ENCODE results near the gene AMN.

DNA sequence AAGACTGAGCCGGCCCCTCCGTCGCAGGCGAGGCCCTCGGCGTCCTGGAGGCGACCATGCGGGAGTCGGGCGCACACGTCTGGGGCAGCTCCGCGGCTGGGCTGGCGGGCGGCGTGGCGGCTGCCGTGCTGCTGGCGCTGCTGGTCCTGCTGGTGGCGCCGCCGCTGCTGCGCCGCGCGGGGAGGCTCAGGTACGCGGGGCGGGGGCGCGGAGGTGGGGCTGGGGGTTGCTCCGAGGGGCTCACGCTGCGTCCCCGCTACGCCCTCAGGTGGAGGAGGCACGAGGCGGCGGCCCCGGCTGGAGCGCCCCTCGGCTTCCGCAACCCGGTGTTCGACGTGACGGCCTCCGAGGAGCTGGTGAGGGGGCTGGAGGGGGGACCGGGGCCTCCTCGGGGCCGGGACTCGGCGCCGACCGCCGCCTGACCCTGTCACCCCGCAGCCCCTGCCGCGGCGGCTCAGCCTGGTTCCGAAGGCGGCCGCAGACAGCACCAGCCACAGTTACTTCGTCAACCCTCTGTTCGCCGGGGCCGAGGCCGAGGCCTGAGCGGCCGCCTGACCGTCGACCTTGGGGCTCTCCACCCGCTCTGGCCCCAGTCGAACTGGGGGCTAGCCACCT lies 7.8 kb downstream of the AMN start:
- TF ChIP-seq, protein P1, sequence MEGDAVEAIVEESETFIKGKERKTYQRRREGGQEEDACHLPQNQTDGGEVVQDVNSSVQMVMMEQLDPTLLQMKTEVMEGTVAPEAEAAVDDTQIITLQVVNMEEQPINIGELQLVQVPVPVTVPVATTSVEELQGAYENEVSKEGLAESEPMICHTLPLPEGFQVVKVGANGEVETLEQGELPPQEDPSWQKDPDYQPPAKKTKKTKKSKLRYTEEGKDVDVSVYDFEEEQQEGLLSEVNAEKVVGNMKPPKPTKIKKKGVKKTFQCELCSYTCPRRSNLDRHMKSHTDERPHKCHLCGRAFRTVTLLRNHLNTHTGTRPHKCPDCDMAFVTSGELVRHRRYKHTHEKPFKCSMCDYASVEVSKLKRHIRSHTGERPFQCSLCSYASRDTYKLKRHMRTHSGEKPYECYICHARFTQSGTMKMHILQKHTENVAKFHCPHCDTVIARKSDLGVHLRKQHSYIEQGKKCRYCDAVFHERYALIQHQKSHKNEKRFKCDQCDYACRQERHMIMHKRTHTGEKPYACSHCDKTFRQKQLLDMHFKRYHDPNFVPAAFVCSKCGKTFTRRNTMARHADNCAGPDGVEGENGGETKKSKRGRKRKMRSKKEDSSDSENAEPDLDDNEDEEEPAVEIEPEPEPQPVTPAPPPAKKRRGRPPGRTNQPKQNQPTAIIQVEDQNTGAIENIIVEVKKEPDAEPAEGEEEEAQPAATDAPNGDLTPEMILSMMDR (IDR thresholded peaks at IDR 0.05; ENCODE audit: borderline replicate concordance, extremely low read depth, low read length, poor library complexity, severe bottlenecking) = no peak
- no peak for TF ChIP-seq EZH2 (IDR thresholded peaks at IDR 0.05; ENCODE audit: borderline replicate concordance, low read depth, low read length, severe bottlenecking)

Measured in DND-41 (cell line).